ENCODE measurements around the gene HTR4.
A peak's percentile ranks its signal among the peaks of the same experiment; 100 is the strongest.
"Not testable (repeated sequence)": the region's sequence is repeated elsewhere in the genome, so short reads cannot be mapped to it uniquely, and the experiment has no call there.

Gene HTR4

DNA sequence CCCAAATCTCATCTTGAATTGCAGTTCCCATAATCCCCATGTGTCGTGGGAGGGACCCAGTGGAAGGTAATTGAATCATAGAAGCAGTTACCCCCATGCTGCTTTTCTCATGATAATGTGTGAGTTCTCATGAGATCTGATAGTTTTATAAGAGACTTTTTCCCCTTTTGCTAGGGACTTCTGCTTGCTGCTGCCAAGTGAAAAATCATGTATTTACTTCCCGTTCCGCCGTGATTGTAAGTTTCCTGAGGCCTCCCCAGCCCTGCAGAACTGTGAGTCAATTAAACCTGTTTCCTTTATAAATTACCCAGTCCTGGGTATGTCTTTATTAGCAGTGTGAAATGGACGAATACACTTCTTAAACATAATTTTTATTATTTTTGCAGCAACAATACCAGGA is 185.6 kb downstream of the HTR4 start:
- FAIRE-seq: not testable (repeated sequence)

DNA sequence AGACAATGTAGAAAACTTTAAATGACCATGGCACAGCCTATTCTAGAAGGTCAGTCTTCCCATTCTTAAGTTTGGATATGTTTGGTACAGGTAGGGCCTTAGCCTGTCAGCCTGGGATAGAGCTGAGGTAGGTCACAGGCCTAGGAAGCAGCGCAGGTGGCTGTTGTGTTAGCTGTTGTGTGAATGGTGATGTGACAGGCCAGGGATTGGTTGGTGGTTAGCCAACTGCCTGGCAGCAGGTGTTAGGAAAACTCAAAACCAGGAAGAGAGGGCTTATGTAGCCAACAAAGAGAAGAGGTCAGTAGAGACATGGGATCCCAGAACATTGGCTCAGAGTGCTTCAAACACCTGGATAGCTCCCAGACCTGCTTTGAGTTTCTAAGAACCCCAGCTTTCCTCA is 186.4 kb downstream of the HTR4 start:
- FAIRE-seq: no peak

DNA sequence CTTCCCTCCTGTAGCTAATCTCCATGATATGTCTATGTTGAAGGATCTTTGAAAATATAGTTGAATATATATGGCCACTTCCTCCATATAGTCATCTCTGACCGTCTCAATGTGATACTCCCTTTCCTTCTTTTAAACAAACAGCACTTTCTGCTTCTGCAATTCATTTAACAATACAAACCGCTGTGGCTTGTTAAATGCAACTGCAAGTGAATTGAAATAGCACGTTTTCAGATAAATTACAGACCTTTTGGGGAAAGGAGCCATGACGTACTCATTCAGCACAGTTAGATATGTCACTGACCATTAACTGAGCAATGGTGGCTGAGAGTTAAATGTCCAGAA is 188.1 kb downstream of the HTR4 start:
- no peak for FAIRE-seq

DNA sequence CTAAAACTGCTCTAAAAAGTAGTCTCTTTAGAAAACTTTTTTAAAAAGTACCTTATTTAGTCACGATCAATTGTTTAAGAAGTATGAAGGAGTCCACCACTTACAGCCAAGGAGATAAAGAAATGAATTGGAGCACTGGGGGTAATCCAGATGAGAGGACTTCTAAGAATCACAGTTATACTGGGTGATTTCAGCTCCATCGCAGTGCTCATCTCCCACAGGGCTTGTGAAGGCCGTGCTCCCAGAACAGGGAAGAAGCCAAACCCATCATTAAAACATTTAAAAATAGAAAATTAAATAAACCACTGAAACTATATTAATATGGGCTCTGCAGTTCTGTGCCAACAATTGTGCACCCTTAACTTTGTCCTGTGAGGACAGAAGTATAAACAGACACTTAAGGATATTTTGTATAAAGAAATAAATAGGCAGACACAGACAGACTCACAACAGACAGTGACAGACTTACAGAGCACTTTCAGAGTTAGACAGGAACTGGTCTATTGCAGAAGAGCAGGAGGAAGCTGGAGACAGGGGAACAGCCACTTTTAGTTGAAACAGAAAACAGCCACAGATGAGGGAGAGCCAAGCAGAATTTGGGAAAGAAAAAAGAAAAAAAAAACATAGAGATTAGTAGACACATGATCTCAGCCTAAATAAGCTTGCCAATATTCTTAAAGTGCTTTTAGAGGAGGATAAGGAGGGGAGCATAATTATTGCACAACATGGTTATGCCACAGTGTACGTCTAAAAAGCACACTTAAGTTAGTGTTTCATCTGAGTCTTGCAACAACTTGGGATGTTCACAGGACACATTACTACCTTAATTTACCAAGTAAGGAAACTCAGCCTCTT is 188.7 kb downstream of the HTR4 start:
- FAIRE-seq: no peak

DNA sequence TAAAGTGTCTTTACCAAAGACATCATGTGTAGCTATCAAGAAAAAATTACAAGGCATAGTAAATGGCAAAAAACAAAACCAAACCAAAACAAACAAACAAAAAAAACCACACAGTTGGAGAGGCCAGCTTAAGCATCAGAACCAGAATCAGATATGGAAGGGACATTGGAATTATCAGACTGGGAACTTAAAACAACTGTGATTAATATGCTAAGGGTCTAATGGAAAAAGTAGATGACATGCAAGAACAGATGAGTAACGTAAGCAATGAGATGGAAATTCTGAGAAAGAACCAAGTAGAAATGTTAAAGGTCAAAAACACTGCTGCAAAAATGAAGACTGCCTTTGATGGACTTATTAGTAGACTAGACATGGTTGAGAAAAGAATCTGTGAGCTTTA is 194.7 kb downstream of the HTR4 start:
- no peak for FAIRE-seq

DNA sequence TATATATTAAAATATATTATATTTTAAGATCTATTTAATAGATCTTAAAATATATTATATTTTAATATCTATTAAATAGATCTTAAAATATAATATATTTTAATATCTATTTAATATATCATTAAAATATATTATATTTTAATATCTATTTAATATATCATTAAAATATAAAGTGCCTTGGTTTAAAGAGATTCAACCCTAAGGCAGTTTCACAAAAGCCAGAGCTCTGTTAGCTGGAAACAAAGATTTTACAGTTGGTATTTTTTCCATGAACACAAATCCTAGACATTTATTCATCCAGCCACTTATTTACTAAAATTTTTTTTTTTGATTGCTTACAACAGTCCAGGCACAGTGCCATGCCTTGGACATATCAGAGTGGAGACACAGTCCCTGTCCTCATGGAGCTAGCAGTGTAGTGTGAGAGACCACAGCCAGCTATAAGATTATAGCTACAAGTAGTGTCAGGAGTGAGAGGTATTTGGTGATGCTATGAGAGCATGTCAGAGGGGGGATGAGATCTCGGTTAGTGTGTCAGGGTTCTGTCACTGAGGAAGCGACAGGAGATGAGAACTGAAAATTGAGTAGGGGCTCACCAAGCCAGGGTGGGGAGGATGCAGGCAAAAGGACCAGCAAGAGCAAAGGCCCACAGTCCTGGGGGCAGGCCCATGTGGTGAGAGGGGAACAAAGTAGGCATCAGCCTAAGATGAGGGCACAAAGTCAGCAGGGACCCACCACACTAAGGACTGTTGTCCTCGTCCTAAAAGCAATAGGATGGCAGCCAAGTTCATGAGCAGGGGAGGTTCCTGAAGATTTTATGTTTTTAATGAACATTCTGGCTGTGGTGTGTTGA is 196.1 kb downstream of the HTR4 start:
- FAIRE-seq: no peak

DNA sequence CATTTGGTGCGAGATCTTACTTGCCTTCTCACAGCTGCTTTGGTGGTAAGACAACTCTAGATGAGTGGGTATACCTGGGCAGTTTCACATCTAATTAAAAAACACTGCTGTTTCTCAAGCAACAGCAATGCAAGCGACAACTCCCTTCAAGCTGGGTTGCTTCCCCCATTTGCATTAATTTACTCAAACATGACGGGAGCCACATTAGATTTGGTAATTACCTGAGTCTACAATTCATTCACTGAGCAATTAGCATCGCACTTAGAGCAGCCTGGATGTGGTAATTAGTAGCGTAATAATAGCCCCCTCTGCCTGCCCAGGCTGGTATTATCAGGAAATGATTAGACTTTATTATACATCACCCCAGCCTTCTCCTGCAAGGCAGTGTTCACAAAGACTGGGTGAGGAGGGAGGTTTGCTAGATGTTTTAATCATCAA is 197.1 kb downstream of the HTR4 start:
- FAIRE-seq: no peak

DNA sequence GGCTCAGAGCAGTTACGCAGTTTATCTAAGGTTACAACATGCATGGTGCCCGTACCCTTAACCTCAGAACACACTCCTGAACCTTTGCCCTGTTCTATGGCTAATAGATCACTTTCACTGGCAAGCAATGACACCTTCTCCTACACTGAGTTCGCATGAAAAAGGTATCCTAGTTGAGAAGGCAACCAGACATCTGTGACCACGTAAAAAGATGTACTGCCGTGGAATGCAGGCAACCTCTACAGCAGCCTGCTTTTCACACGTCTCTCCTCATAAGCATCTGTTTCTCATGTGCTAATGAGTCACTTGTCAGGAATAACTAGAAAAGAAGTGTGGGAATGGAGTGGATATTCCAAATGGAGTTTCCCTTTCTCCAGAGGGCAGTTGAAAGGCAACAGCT is 199.1 kb downstream of the HTR4 start:
- FAIRE-seq: no peak

DNA sequence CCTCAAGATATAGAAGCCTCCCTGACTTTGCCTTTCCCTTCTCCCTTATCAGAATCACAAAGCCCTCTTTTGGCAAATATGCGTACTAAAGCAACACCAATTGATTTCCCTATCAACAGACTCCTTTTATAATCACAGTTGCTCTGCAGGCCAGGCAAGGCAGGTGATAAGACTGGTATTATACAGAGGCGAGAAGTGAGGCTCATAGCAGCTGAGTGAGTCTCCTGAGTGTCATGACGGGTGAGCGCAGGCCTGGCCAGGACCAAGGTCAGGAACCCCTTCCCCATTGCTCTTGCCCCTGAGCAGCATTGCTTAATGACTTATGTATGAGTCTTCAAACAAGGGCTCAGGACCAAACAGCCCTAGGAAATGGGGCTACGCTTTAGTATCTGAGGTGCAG is 199.8 kb downstream of the HTR4 start:
- no peak for FAIRE-seq

DNA sequence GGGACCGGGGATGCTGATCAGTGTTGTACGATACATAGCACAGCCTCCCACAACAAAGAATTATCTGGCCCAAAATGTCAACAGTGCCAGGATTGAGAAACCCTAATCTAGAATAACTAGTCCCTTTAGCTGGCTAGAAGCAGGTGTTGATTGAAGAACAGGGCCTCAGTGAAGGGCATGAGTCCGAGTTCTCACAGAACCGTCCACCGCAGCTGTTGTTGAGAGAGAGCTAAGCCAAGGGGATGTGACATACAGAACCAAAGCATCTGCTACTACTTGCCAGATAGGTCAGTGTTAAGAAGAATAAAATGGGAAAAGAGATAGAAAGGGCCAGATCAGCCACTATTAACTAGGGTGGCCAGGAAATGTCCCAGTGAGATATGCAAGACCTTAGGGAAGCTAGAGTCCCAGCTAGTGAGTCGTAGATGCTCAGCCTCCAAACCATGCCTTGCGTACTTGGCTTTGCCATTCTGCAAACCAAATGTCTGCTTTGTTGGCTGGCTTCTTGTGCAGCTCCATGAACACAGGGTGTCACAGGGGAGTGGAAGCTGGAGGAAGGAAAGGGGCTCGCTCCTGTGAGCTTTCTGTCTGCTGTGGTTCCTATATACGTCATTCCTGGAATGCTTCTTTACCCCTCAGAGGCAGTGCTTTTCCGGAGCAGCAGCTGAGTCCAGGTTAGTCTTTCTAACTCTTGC is 201.7 kb downstream of the HTR4 start:
- no peak for FAIRE-seq

DNA sequence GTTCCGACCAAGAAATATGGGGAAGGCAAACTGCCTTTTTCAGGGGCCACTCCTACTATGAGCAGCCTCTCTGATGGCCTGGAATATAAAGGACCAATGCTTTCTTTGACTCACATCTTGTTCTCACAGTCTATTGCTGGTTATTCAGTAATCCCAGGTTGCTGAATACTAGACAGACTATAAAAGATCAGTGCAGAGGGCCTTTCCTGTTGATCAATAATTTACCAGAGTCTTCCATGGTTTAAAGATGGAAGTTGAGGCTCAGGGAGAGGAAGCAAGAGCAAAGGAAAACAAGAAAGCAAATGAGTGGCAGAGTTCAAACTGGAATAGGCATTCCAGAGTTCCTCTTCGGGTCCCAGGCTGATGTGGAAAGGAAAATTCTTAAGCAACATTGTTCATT is 207.7 kb downstream of the HTR4 start:
- no peak for FAIRE-seq

DNA sequence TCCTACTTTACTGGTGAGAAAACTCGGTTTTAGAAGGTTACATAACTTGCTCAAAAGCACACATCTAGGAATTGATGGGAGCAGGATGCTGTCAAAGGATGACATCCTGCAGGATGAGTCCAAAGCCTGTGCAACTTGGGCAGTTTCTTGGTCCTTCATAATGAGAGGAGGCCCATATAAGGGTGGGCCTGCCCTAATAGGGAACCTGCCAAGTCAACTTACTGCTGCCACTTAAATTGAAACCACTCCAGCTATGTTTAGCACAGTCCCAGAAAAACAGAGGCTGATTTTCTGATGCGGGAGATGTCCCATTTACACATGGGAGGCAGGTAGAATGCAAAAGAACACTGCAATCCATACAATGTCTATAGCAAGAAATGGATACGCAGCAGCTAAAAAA is 208.7 kb downstream of the HTR4 start:
- no peak for FAIRE-seq

DNA sequence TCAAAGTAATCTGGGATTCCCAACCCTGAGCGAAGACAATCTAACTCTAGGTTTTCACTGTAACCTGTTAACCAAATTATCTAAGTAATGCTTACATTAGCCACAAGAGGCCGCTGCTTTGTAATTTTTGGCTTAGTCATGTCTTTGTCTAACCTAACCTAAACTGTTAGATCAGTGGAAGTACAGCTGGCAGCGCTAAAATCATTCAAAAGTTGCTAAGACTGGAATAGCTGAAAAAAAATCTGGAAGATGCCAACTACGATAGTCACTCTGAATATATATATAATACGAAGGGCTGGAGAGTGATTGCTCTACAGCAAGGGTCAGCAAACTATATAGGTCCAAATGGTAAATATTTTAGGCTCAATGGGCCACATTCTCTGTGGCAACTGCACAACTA is 210.3 kb downstream of the HTR4 start:
- FAIRE-seq: peak; percentile 57

DNA sequence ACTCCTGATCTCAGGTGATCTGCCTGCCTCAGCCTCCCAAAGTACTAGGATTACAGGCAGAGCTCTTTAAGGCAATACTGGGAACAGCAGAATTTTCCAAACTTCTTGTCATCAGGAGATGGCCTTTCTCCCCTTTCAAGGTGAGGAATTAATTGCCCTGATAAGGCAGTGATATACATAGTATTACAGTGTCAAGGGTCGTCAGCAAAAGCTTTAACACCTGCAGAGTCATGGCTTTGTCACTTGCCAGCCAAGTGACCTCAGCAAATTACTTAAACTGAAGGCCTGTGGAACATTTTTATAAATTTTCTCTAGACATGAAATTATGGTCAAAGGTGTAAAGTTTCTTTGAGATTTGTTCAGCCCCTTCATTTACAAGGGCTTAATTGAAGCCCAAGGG is 211.1 kb downstream of the HTR4 start:
- no peak for FAIRE-seq

DNA sequence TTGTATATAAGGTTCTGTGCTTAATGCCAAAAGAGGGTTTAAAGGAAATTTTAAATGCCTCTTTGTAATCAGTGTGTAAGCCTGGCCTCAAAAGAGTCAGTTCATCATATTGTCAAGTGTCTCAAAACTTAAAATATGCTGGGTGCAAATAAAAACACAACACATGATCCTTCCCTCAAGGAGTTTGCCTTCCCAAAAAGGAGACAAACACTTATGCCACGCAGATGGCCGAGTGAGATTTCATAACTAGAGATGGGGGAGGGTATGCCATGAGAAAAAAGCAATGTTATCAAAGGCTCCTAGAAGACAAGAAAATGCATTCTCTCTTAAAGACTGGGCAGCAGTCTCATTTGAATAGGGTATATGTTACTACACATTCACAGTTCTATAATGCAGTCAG is 215.4 kb downstream of the HTR4 start:
- FAIRE-seq: no peak

DNA sequence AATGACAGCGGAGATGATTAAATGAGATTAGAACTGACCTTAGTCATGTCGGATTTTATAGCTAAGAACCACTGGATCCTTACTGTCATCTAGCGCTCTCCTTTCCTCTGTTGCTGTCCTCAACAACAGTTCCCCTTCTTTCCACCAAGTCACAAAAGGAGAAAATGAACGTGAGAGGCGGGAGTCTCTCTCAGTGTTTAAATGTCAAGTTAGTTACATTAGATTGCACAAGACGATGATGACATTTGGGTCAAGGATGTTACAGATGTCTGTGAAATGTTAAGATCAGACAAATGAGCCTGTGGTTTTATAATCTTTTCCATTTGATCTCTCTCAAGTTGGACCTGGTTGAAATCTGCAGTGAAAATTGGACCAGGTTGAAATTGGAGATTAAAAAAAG is 217.1 kb downstream of the HTR4 start:
- FAIRE-seq: no peak

DNA sequence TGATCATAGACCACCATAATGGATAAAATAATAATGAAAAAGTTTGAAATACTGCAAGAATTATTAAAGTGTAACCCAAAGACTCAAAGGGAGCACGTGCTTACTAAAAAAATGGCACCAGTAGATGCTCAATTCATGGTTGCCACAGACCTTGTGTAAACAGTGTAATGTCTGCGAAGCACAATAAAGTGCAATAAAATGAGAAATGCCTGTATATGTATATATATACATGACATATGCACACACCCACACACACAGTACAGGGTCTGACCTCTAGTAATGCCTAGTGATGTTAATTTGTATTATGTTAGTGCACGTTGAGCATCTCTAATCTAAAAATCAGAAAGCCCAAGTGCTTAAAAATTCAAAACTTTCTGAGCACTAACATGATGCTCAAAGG is 218.3 kb downstream of the HTR4 start:
- no peak for FAIRE-seq

DNA sequence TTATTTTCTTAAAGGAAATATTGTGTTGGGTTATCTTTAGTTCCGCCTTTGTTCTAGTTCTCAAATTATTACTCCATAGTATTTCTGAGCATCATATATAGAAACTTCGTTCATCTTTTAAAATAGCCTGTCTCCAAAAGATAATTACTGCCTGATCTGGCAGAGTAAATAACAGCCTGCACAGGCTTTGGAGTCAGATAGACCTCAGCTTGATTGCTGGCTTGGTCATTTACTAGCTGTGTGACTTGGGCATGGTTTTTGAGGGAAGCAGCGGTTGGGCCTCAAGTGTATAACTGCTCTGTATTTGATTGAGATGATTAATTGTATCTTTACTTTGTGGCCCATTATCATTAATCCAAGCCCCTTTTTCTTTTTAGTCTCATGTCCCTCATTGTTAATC is 220.5 kb downstream of the HTR4 start:
- no peak for FAIRE-seq

Data from colon (tissue), 2 donors.